HG02678 (cell line): ENCODE results near the gene NKAIN2.

Source experiments
- ATAC-seq: cut with Tn5 transposase; IDR thresholded peaks from one replicate; pipeline ENCODE4 v1.9.1; 2021; ENCODE audit warnings: mild to moderate bottlenecking, moderate library complexity; ENCODE audit not compliant: unreplicated experiment

Gene NKAIN2

GRCh38 chr6:124022641-124023040 is 219.0 kb downstream of the NKAIN2 start:
- ATAC-seq = no peak

GRCh38 chr6:124026694-124027093 is 223.0 kb downstream of the NKAIN2 start:
- no peak for ATAC-seq

GRCh38 chr6:124027392-124027791 is 223.7 kb downstream of the NKAIN2 start:
- ATAC-seq = no peak

GRCh38 chr6:124028117-124028516 is 224.5 kb downstream of the NKAIN2 start:
- no peak for ATAC-seq

GRCh38 chr6:124029567-124029966 is 225.9 kb downstream of the NKAIN2 start:
- no peak for ATAC-seq

GRCh38 chr6:124033501-124033900 is 229.8 kb downstream of the NKAIN2 start:
- ATAC-seq = no peak

- no peak for ATAC-seq
These were observed 232.7 kb downstream of the NKAIN2 start for GRCh38 chr6:124036384-124036783.

GRCh38 chr6:124040655-124041054 is 237.0 kb downstream of the NKAIN2 start:
- peak; percentile 82 for ATAC-seq

- no peak for ATAC-seq
These were observed 248.5 kb downstream of the NKAIN2 start for GRCh38 chr6:124052120-124052519.

- no peak for ATAC-seq
These were observed 249.7 kb downstream of the NKAIN2 start for GRCh38 chr6:124053315-124053714.

GRCh38 chr6:124054034-124054433 is 250.4 kb downstream of the NKAIN2 start:
- ATAC-seq = no peak

- ATAC-seq = no peak
These were observed 251.7 kb downstream of the NKAIN2 start for GRCh38 chr6:124055395-124055794.

GRCh38 chr6:124055963-124056362 is 252.3 kb downstream of the NKAIN2 start:
- no peak for ATAC-seq

- no peak for ATAC-seq
These were observed 253.0 kb downstream of the NKAIN2 start for GRCh38 chr6:124056407-124057334.

GRCh38 chr6:124057461-124057860 is 253.8 kb downstream of the NKAIN2 start:
- no peak for ATAC-seq

- ATAC-seq = no peak
These were observed 260.9 kb downstream of the NKAIN2 start for GRCh38 chr6:124064317-124065113.

- ATAC-seq = no peak
These were observed 262.6 kb downstream of the NKAIN2 start for GRCh38 chr6:124066269-124066668.

GRCh38 chr6:124066946-124067552 is 263.4 kb downstream of the NKAIN2 start:
- no peak for ATAC-seq

GRCh38 chr6:124069230-124069950 is 265.7 kb downstream of the NKAIN2 start:
- no peak for ATAC-seq

- ATAC-seq = no peak
These were observed 269.4 kb downstream of the NKAIN2 start for GRCh38 chr6:124073021-124073420.
